ENCODE results near the gene CD52.

GRCh38 chr1:26280333-26281042 lies 37.3 kb upstream of the CD52 start:
- TF ChIP-seq CTCF (IDR thresholded peaks at IDR 0.05) = no peak
- TF ChIP-seq EZH2 (IDR thresholded peaks at IDR 0.05) = no peak
- TF ChIP-seq EZH2phosphoT487 (IDR thresholded peaks at IDR 0.05) = no peak

Data from neural progenitor cell (in vitro differentiated cells).